NCI-H2196 treated with DMSO at 0.1 percent for 48 hours (cell line): ENCODE data around the gene NOL4L.

Experiments
- DNase-seq: peaks from one replicate; lab custom pipeline; 2025; ENCODE audit not compliant: unreplicated experiment; lab: John Stamatoyannopoulos, UW

NOL4L gene

DNA sequence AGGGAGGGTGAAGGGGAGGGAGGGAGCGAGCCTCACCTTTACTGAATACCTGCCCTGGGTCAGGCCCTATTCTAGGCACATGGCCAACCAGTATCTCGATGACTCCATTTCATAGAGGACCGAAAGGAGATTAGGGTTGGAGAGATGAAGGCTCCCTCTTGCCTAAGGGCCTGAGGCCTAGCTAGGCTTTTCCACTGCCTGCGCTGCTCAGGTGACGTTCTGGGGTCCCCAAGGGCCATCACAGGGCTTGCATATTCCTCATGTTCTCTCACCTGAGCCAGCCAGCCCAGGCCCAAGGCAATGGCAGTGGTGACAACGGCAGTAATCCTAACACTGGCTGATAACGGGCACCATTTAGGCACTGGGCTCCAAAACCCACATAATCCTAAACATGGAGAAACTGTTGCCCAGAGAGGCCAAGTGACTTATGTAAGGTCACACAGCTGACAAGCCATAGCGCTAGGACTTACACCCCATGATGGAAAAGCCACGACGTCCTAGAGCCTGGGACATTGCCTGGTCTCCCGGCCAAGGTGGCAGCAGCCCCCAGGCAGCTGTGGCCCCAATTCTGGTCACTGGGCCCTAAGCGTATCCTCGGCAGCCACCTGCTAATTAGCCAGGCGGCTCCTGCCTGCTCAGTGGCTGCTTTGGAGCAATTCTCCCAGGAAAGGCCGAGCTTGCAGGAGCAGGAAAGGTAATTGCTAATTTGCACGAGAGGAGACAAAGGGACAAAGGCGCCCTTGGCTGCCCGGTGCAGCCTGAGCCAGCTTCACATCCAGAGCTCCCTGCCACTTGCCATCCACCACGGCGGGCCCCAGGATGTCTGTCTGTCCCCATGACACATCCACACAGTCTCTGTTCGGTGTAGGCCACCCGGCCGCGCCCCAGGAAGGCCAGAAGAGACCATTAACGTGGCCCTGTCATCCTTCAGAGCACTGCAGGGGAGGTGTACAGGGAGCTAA, 21.5 kb downstream of the NOL4L start:
- no peak for DNase-seq

DNA sequence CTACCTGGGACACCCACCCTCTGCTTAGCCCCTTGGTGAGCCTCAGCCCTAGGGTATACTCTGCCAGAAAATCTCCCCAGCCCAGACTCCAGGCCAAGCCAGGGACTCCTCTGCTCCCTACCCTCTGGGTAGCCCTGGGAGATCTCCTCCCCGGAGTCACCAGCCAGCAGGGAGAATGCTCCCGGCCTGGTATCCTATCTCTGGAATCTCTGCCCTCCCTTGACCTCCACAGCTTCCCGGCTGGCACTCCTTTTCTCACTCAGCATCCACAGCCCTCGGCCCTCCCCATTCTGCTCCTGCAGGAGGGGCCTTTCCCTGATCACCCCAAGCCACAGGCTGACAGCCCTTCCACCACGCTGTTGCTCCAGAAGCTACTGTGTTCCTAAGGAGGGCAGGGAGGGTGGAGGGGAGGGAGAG, 22.6 kb downstream of the NOL4L start:
- no peak for DNase-seq

DNA sequence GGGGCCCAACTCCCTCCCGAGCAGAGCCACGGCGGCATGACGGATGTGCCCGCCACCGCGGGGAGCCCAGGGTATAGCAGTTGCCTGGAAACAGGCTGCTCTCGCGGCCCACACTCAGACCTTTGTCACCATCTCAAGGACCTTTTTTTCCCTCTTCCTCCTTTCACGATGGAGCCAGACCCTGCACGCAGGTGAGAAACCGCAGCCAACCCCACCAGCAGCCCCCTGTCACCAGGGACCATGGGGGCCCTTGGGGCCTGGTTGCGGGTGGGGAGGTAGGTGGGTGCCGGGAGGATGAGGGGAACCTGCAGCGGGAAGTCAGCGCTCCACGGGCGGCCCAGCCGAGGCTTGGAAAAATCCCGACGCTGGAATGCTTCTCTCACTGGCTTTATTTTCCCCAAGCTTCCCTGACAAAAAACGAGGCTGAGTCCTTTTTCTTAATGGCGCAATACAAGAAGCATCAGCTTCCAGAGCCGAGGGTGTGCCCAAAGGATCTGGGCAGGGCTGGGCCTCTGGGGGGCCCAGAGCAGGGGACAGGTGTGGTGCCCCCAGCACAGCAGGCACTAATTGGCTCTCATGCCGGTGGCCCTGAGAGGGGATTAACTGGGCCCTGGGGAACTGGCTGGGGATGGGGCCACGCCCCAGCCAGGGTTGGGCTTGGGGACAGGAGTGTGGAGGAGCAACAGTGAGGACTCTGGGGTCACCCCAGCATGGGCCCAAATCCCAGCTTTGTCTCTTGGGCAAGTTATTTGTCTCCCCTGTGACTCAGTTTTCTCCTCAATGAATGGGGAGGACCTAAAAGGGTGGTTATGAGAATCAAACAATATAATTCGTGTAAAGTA, 23.9 kb downstream of the NOL4L start:
- DNase-seq: no peak

DNA sequence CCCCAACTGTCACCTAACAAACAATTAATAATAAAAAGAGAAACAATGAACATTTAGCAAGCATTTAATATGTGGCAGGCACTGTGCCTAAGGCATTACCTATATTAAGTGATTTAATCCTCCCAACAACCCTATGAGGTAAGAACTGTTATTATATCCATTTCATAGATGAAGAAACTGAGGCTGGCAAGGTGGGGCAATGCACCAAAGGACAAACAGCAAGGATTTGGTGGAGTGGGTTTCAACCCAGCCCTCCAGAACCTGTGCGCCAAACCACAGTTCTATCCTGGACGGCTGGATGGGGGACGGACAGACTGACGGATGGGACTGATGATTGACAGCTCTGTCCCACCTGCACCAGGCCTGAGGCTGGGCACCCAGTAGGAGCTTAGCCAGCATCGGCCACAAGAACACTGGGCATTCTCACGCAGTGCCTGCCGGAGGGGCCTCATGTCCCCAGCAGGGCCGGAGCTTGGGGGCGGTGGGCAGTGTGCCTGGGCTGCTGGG, 24.6 kb downstream of the NOL4L start:
- no peak for DNase-seq

- DNase-seq: no peak
Observed at GRCh38 chr20:32559753-32560380, 25.3 kb downstream of the NOL4L start.

DNA sequence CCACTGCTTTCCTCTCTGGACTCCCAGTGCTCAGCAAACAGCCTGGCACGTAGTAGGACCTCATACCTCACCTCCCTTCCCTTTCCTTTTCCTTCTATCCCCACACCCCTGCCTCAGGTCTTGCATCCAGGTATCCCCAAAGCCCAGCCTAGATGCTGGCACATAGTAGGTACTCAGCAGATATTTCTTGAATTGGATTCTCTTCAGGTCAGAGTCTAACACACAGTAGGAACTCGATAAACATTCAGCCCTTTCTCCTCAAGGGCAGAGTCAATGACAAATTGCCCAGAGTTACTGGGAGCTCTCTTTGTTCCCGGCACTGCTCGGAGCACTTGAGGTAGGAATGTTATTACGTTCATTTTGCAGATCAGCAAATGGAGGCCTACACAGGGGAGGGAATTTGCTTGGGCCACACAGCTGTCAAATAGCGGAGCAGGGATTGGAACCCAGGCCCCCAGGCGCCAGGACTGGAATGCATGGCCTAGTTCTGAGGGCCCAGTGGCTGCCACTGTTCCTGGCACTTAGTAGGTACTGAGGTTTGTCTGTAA, 25.9 kb downstream of the NOL4L start:
- no peak for DNase-seq

DNA sequence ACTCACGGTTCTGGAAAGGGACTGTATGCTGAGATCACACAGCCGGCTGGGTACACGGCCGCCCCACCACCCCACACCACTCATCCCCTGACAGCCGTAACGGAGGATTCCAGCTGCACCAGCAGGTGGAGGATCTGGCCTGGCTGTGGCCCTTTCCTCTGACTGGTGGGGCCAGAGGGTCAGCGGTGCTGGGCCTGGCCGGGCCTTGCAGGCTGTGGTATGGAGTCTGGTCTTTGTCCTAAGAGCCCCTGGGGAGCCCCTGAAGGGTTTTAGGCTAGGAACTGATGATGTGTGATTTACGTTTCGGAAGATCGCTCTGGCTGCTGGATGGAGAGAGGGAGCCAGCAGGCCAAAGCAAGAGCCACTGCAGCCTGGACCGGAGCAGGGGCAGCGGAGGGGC, 26.6 kb downstream of the NOL4L start:
- DNase-seq: no peak

DNA sequence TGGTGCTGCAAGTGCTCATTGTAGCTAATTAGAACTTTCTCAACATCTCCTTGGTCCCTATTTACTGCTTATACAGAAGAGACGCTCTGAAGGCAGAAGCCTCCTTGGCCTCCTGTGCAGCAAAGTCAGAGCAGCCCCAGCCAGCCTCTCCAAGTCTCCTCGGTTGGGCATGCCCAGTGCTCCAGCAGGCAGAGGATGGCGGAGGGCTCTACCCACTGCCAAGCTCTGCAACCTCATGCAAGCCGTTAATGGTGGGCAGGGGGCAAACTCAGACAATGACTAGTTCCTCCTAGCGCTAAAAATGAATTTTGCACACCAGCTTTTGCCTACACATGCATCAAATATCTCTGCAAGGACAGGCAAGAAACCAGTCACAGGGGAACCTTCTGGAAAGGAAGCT, 27.8 kb downstream of the NOL4L start:
- DNase-seq: no peak

DNA sequence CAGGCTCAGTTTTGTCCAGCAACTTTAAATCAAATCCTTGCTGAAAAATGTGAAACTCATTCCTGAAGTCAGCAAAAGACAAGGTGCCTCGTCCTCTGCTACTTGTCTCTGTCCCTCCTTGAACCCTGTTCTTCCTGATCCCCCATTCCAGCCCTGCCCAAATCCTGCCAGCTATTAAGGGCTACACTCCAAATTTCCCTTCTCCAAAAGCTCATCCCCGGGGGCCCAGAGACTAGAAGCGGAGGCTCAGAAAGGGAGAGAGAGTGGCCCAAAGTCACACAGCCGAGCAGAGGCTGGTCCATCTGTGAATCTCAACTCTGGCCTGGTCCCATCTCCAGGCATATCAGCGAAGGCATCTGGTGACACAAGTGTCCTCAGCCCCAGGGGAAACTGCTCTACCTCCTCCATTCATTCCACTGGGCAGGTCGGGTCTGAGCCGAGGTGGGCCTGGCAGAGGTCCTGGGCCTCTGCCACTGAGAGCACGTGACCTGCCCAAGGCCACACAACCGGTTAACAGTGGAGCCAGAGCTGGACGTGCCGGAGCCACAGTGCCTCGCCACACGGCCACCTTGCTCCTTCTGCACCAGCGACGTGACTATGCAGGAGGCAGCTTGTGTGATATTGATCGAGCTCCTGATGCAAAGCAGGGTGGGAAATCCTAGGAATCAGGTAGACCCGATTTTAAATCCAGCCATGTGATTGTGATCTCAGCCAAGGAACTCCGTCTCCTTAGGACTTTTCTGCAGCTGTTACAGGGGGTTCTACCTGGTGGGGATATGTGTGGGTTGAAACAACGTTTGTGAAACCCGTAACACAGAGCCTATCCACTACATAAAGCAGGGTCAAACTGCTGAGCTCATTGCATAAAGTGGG, 28.6 kb downstream of the NOL4L start:
- no peak for DNase-seq

- no peak for DNase-seq
Observed at GRCh38 chr20:32555584-32555983, 29.5 kb downstream of the NOL4L start.

DNA sequence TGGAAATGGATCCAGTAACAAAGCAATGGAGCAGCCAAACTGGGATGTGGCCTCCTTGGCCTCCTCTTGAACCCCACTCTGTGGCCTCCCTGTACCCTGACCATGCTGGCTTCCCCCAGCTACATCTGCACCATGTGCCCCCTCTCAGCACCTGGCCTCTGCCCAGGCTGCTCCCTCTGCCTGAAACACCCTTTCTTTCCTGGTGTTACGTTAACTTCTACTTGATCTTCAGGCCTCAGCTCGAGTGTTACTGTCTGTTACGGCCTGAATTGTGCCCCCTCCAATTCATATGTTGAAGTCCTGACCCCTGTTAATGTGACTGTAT, 30.2 kb downstream of the NOL4L start:
- DNase-seq: no peak

GRCh38 chr20:32553618-32554017, 31.5 kb downstream of the NOL4L start:
- no peak for DNase-seq

DNA sequence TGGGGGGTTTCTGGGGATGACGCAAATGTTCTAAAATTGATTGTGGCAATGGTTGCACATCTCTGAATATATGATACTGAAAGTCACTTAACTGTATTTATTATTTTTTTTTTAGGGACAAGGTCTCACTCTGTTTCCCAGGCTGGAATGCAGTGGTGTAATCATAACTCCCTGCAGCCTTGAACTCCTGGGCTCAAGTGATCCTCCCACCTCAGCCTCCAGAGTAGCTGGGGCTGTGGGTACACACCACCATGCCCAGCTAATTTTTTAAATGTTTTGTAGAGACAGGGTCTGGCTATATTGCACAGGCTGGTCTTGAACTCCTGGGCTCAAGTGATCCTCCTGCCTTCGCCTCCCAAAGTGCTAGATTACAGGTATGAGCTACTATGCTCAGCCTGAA, 33.4 kb downstream of the NOL4L start:
- DNase-seq: no peak

DNA sequence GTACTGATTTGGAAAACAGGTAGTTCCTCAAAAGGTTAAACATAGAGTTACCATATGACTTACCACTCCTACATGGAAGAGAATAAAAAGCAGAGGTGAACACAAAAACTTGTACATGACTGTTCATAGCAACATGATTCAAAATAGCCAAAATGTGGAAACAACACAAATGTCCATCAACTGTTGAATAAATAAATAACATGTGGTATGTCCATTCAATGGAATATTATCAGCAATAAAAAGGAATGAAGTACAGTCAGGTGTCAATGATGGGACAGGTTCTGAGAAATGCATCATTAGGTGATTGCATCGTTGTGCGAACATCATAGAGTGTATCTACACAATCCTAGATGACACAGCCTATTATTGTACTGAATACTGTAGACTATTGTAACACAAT, 35.3 kb downstream of the NOL4L start:
- no peak for DNase-seq

DNA sequence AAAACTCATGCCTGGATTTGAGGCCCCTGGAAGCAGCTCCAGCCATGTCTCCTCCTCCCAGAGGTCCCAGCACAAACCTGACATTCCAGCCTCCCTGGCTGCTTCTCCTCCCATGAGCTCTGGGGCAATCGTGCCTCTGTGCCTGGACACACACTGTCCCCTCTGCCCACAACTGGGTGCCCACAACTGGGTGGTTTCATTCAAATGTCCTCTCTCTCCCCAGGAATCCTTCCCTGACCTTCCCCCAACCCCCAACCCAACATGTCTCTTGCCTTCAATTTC, 37.4 kb downstream of the NOL4L start:
- DNase-seq: no peak

DNA sequence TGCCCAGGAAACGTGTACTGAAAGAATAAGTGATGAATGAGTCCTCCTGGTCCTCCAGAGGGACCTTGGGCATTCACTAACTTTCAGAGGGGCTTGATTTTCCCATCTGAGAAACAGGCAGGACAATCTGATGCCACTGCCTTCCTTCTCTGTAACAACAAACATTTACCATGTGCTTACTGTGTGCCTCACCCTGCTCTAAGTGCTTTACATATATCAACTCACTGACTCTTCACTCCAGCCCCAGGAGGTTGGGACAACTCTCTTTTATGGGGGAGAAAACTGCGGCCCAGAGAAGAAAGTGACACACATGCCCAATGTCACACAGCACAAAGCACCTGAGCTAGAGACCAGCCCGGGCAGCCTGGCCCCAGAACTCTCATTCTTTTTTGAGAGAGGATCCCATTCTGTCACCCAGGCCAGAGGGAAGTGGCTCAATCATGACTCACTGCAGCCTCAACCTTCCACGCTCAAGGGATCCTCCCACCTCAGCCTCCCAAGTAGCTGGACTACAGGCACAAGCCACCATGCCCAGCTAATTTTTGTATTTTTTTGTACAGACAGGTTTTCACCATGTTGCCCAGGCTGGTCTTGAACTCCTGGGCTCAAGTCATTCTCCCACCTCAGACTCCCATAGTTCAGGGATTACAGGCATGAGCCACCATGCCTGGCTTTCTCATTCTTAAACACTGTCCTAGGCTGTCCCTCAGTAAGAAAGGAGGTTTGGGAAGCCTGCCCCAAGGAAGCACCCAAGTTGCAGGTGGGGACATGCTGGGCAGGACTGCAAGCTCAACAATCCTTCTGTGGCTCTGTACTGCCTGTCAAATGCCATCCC, 38.0 kb downstream of the NOL4L start:
- DNase-seq: no peak

- DNase-seq: no peak
Observed at GRCh38 chr20:32544893-32545840, 40.0 kb downstream of the NOL4L start.

DNA sequence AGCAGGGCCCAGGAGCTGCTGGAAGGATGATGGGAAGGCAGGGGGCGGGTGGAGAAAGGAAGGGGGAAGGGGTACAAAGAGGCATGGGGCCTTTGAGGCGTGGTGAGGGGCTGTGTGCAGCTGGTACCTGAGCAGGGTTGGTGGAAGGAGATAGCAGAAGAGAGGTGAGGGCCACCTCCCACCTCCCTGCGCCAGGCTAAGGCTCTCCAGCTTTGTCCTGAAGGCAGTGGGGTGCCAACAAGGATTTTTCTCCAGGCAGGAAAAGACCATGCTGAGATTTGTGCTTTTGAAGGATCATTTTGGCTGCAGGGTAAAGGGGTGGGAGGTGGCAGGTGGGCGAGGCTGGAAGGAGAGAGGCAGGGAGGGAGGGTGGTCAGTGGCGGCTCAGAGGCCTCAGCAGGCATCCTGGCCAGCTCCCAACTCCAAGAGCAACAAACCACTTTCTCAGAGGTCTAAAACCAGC, 40.8 kb downstream of the NOL4L start:
- DNase-seq: no peak
